Stimulated activated CD8-positive, alpha-beta memory T cell treated with anti-CD3 and anti-CD28 coated beads, Interleukin-7, amount 100 ng/mL, for 4 hours (primary cell): ENCODE data around the gene NR2F2.
A peak's percentile ranks its signal among the peaks of the same experiment; 100 is the strongest.

Source experiments
- DNase-seq, 2 donors: peaks; one replicate each; pipeline ENCODE4 v3.0.0-alpha.2; 2020; ENCODE audit warnings: low read depth in 2 of 2

NR2F2 gene

DNA sequence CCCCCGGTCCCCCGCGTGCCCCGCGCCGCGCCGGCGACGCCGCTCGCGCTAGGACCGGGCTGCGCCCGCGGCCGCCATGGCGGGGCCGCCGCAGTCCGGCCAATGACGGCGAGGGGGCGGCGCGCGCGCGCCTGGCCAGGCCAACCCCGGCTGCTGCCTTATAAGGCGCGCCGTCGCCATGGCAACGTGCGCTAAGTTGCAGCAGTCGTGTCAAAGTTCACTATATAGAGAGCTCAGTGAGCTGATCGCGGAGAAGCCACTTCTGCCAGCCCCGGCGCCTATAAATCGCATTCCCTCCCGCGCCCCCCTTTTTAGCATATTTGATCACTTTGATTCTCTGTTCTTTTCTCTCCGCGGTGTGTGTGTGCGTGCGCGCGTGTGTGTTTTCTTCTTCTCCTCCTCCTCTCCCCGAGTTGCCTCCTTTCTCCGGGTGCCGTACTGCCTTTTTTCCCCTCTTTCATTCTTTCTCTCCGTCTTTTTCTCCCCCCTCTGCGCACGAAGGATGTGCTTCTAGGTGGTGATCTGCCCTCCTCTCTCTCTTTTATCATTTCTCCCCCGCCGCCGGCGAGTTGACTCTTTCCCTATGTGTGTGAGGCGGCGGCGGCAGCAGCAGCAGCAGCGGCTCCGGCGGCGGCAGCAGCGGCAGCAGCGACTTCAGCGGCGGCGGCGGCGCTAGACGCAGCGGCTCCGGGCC is at the start of gene NR2F2:
Gene NR2F2, plus strand, starts transcription at position 251 of the 694 bp plus-strand sequence. CDS start 1,406 bp downstream, outside the sequence.
- DNase-seq: peak in 1 of 2 donors; percentile 24

DNA sequence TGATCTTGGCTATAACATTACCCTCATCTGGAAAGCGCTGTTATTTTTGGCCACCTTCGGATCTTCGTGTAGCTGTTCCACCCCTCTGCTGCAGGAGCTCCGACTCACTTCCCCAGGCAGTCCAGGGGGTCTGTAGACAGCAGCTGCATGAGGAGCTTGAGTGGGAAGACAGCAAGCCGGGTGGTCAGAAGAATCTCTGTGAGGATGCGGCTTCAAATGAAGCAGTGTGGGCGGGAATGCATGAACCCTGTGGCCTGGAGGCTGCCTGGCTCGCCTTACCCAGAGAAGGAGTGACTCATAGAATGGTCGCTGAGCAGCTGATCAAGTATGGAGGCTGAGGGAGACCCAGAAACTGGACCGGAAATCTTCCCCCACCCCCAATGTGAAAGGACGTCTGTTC is 45.2 kb upstream of the NR2F2 start:
- no peak for DNase-seq

DNA sequence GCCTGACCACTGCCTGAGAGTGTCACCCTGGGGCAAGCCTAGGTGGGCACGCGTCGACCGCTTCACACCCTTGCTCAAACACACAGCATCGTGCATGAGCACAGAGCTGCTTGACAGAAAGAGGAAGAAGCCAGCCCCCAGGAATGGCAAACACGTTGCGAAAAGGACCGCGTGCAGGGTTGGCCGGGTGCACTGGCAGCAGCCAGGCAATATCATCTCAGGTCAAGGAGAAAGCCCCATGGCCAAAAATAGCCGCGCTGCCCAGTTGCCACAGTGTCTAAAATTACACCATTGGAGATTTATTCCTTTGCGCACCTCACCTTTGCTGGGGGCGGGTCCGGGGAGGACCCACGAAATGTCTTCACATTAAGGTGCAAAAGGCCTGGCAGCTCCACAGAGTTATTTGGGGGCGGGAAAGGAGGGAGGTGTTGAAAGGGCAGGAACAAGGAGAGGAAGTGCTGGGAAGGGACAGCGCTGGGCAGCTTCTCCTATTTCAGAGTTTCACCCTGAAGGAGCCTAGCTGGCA is 44.7 kb upstream of the NR2F2 start:
- DNase-seq: no peak

DNA sequence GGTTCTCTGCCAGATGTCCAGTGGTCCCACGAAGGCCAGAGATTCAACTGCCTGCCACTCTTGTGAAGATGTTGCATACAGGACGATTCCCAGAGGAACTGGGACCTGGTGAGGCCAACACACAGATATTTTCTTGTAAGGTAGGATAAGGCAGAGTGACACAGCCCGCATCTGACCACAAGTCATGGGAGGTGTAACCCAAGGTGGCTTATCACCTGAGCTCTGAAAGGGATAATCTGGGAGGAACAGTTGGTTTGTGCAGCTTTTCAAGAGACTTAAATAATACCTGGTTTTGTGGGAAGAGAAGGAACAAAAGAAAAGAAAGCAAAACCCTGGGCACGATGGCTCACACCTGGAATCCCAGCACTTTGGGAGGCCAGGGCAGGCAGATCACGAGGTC is 39.8 kb upstream of the NR2F2 start:
- no peak for DNase-seq

DNA sequence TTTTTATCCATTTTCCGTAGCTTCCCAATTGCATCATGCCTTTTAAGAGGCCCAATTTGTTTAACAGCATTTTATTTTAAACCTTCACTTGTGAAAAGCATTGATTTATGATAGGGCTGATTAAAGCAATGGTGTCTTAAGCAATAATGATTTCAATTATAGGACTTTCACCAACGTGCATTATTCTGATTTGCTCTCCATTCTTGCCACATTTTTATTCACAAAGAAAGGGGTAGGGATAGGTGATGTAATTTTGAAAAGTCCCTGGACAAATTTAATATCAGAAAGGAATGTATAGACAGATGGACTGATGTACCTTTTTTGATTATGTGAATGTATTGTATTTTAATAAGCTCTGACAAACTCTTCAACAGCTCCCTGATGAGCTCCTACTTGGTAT is 37.9 kb upstream of the NR2F2 start:
- DNase-seq: no peak

DNA sequence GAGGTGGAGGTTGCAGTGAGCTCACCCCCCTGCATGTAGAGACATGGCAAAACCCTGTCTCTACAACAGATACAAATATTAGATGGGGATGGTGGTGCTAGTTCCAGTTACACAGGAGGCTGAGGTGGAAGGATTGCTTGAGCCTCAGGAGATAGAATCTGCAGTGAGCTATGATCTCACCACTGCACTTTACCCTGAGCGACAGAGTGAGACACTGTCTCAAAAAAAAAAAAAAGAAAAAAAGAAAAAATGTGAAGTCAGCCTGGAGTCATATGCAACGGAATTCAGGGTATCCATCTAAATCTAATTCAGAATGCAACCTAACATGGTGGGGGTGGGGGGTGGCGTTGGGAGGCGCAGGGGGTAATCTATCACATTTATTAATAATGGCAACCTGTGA is 37.1 kb upstream of the NR2F2 start:
- no peak for DNase-seq

DNA sequence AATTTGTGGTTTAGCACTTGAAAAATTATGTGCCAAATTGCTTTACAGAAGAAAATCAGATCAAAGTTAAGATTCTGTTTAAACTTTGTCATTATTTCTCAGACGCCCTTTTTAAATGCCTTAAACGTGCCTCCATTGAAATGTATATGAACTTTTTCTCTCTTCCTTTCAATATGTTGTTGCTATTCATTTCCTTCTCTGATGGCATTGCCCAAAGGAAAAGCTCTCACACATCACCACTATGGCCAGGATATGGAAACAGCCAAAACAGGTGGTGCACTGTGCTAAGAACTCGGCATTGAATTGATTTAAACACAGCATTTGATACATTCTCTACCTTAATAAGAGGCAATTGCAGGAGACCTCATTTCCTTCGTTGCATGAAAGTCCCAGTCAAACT is 35.7 kb upstream of the NR2F2 start:
- DNase-seq: no peak

DNA sequence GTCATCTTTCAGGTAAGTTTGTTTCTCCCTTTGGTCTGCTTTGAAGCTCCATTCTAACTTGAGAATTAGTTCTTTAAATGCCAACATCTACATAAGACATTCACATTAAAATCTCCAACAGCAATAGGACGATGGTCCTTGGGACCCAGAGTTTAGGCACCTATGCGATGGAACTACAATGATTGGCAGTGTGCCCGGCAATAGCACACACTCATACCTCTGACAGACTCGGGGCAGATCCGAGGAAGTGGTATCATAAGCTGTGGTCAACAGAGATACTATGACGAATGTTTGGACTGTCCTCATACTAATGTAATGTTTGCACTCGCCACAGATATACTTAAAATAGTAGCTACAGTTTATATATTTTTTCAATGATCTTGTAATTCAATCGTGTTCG is 34.2 kb upstream of the NR2F2 start:
- no peak for DNase-seq

DNA sequence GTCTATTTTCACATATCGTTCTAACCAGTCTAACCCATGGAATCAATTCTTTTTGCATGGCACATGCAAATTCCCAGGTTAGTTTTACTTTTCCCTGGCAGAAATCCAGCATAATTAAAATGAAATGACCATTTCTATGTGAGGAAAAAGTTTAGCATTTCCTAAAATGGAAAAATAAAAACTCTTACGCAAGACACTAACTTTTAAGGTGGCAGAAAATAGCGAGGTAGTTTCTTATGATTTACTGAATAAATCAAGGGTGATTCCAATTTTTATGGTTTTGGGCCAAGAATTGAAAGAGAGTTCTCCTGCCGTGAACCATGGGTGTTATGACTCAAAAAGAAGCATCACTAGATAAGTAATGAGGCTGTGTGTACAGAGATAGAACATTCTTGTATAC is 32.7 kb upstream of the NR2F2 start:
- DNase-seq: no peak

DNA sequence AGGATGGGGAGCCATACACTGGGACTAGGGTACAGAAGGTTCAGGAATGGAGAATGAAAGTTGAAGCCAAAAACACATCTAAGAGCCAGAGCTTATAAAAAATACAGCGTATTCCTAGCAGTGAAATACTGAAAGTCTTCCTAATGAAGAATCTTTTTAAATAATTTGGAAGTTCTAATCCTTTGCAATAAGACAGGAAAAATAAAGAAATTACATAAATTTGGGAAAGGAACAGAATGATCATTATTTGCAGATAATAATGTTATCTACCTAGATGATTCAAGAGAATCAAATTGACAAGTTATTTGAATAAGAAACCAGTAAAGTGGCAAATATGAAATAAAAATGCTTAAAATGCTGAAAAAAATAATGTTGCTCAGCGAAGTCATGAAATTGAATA is 32.3 kb upstream of the NR2F2 start:
- no peak for DNase-seq

DNA sequence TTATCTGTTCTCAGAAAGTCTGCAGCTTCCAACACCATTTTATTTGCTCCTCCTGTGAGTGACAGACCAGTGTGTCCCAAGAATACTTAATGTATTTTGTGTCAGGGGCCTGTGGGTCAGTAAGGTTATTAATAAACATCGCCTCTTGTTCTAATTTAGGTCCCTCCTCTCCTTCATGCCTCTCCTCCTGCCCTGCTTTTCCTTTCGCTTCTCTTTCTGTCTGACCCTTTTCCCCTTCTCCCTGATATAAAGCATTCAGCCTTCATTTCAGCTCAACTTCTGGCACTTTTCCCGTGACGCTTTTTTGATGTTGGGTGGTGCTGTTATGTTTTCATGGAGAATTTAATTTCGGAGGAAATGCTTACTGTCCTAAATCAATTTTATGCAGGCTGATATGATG is 29.7 kb upstream of the NR2F2 start:
- DNase-seq: no peak

DNA sequence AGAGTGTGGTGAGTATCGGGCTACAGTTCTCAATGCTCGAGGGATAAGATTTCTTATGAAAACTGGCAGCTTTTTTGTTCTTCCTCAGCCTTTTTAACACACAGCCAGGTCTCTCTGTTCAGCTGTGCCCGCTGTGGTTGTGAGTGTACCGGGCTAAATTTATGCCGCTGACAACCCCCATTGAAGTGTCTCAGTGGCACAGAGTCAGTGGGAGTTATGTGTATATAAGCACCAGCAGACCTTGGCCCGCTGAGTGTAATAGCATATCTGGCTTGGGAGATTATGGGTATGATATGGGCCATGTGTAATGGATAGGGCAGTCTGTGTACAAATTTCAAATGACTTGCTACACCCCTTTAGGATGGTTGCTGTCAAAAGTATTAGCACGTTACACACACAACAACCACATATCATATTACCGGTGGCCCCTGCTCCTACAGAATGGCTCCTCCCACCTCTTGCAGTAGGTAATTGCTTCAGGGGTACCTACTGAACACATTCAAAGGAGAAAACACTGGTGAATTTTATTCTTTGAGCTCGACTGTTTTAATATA is 26.9 kb upstream of the NR2F2 start:
- DNase-seq: no peak

DNA sequence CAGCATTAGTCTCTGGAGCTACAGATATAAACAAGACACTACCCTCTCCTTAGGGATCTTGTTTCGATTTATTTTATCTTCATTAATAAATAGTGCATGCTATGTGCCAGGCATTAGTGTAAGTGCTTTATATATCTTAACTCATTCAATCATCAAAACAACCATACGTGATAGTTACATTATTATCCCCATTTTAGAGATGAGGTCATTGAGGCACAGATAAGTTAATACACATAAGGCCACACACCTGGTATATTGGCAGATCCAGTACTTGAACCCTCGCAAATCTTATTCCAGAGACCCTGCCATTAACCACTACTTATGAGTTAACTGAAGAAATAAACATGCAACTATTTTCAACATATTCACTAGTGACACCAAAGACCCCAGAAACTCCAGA is 25.7 kb upstream of the NR2F2 start:
- no peak for DNase-seq

DNA sequence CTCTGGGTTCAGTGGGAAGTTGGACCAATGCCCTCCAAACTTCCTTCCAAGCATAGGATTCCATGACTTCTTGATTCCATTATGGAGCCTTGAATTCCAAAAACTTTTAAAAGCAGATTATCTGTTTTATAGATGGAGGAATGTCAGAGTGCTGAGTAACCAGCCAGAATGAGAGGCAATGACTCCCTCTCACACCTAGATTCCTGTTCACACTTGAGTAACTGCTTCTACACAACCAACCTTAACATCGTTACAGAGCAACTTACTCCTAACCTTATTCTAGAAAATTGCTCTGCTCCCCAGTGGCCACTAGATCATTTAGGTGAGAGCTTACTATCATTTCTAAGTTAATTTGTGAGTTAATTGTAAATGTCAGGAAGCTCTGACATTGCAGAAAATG is 24.2 kb upstream of the NR2F2 start:
- no peak for DNase-seq

DNA sequence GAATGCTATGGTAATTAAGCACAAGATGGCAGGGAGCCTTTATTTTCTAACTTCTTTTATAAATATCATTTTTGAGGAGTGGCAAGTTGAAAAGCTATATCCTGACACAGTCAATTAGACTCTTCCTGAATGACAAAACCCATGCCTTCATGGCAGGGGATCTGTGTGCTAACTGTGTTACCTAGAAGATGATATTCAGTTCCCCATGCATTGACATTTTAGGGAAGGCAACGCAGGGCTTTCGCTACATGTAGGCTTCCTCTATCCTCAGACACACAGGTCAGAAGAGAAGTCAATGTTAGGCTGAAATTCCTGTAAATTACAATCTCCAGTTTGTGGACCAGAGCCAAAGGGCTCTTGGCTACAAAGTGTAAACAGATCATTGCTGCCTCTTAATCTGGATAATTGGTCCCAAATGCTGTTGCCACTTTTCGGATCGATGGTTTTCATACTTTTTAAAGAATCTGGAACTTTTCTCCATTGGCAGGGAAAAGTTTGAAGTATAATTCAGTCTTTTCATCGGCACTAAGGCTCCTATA is 22.6 kb upstream of the NR2F2 start:
- DNase-seq: no peak

DNA sequence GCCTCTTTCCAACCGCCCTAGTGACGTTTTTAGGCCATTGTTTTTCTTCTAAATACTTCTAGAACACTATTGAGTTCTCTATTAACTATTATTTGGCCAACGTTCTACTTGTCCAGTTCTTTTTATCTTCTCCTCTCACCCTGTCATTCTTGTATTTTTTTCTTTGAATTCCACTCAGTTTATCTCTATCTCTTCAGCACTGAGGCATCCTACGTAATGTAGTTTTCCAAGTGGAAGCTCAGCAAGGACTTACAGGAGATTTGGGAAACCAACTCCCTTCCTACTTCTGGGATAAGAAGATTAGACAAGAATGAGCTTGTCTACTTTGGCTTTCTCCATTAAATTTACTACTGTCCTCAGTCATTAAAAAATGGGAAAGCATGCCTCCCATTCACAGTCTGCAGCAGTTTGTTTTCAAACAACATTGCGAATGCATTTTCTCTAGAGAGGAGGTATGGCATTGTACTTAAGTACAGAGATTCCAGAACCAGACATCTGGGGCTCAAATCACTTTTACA is 21.3 kb upstream of the NR2F2 start:
- DNase-seq: no peak

DNA sequence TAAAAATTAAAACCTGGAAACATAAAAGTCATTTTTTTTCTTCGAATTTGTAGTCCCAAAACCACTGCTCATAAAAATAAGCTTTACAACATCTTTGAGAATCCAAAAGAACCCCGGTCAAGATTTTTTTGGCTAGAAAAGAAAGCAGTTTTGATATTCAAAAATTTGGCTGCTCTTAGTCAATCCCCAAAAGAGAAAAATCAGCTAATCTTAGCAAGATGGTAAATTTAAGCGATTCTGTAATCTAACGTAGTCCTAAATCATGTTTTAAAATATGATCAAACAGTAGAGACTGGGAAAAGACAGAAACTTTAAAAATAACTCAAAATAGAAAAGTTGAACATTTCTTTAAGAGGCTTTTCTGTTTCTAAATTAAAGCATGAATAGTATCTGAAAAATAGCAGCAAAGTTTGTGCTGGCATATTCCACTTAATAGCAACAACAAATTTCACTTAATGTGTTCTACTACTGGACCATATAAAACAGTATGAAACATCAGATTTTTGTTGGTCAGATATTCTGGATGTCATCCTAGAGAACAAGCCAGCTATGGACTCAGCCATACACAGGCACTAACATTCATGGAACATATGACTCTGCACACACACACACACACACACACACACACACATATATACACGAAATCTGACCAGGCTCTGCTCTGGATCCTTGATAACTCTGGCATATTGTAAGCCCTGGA is 19.1 kb upstream of the NR2F2 start:
- no peak for DNase-seq

DNA sequence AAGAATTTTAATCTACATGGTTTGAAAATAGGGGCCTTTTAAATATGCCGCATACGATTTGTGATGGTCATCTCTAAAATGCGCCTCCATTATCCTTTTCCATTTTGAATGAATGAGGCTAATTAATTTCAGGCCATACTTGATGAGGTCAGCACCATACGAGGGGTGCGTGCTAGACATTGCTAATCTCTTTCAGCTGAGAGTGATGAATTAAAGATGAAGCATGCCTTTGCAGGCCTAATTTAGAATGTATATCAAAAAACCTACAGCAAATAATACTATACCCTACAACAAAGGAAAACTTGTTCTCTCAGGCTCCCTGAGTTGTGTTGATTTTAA is 18.6 kb upstream of the NR2F2 start:
- DNase-seq: no peak

DNA sequence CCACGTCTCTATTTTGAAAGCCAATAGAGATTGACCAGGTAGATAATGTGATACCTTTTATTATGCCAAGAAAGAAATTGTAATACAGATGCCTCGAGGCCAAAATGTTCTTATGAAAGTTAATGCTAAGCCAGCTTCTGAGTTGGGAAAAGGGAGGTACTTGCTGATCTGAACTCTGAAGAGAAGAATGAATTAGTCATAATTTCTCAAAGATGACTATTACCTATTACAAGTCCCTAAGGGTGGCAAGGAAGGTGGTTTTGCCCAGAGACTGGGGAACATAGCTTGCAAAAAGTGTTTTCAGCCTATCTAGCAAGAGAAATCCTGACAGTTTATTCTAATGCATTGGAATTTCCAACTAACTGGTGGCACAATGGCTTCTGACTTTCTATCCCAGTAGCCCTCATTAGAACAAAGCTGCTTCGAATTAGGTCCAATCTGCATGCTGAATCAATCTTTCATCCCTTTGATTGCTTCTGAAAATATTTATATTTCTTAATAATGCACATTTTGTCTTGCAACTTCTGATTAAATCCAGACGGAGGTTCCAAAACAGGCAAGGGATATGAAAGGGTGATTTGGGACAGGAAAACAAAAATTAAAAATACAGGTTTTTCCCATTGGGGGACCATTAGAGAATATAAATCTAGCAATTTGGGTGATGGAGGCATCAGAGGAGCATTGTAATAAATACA is 17.7 kb upstream of the NR2F2 start:
- DNase-seq: no peak

DNA sequence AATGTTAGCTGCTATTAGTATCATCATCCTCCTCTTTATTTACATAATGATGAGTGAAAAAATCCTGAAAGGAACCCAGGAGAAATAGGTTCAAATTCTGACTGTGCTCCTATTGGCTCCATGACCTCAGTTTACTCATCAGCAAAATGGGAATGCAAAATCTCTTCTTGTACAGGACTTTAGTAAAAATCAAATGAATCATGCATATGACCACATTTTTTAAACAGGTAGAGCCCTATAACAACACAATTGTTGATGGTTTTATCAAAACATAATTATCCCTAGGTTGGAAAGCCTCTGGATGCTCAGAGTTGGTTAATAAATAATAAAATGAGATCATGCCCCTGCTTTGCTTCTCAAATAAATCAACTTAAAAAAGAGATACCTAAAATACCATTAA is 16.0 kb upstream of the NR2F2 start:
- no peak for DNase-seq

DNA sequence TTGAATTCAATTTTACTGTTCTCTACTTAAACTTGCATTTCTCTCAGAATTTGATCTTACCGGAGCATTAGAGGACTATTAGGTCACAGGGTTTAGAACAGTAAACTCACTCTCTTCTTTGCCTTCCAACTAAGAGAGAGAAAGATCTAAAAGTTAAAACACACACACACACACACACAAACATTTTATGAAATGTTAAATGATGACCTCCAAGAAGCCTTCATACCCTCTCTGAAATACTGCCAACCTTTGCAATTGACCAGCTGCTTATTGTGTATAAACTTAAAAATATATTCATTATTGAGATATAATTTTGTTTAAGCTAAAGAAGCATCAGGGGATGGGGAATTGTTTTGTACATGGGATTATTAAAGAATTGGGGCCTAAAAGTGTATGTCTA is 15.5 kb upstream of the NR2F2 start:
- no peak for DNase-seq

DNA sequence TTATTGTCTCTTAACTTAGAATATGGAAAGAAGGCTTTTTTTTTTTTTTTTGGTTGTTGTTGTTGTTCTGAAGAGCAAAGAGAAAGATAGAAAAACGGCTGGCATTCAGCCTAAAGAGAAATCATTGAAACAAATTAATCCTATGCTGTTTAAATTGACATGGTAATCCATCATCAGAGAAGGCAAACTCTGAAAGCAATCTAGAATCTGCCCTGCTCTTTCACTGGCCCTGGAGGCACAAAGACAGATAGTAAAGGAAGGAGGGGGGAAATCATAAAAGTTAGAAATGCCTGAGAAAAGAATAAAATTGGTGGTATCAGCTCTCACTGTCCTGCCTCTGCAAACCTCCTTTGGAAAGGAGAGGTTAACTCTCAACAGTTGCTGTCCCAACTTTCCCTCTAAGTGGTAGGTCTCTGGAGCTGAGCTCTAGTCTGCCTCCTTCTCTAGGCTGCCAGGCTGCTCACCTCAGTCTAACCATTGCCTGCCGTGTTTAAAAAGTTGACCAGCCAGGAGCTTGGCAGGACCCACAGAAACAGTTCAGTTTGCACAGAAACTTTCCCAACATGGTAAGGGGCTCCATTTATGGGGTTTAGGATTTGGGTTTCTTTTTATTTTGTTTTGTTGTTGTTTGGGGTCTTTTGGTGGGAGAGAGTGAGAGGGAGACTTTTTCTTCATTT is 13.4 kb upstream of the NR2F2 start:
- DNase-seq: no peak
